Measurements from ENCODE around the gene PIEZO2.
A peak's percentile ranks its signal among the peaks of the same experiment; 100 is the strongest.

DNA sequence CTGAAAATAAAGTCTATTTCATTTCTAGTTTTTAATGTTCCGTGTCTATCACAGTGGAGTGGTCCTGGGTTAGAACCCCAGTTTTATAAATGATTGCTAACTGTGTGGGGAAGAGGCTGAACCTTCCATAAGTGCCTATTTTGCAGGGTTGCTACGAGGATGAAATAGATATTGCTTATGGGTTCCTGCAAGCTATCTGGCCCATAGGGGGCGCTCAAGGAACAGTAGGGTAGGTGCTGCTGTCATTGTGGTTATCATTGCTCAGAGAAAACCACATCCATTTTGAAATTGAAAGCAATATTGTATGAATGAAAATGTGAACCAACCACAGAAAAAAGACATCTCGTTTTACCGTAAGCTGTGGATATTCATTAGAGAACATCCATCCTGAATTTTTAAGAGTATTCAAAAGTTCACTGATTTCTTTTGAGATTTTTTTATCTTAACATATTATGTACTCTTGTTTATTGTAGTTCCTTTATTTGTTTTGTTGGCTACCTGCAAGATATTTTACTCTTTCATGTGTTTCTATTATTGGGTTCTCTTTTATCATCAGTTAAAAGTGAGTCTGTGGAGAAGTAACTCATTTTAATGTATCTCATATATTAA is 362.0 kb downstream of the PIEZO2 start:
- TF ChIP-seq EZH2 (IDR thresholded peaks at IDR 0.05; ENCODE audit: borderline replicate concordance, low read length) (no peak), CTCF (IDR thresholded peaks at IDR 0.05; ENCODE audit: low read length) (peak; percentile 99)

Data from OCI-LY1 (cell line).